Colonic mucosa (tissue), 4 donors: ENCODE results near the gene CDCA4. TPM values are rescaled to one million over a fixed set of nuclear protein-coding genes. Genes with fewer than 3 reads are reported as not detected.
A peak's percentile ranks its signal among the peaks of the same experiment; 100 is the strongest.

ENCODE experiments used
- DNase-seq: peaks from one replicate; pipeline ENCODE4 v3.0.0-alpha.2; 2020
- H3K27ac ChIP-seq: fragments of 200-600 bp; one replicate; pipeline ENCODE4 v1.8.0; 2021
- H3K27me3 ChIP-seq: fragments of 200-600 bp; one replicate; pipeline ENCODE4 v1.8.0; 2021
- H3K36me3 ChIP-seq: fragments of 200-600 bp; one replicate; pipeline ENCODE4 v1.8.0; 2021
- H3K4me1 ChIP-seq: fragments of 200-600 bp; one replicate; pipeline ENCODE4 v1.8.0; 2021; ENCODE audit warnings: mild to moderate bottlenecking
- H3K4me3 ChIP-seq: fragments of 200-600 bp; one replicate; pipeline ENCODE4 v1.8.0; 2021
- H3K9ac ChIP-seq, 2 donors: one replicate each; pipeline ENCODE4 v1.7.0; 2013; ENCODE audit warnings: control low read depth in 2 of 2, low read depth in 2 of 2, low read length in 2 of 2
- H3K9me3 ChIP-seq: fragments of 200-600 bp; one replicate; pipeline ENCODE4 v1.8.0; 2021
- CTCF ChIP-seq: fragments of 200-600 bp; IDR thresholded peaks from one replicate; pipeline ENCODE4 v1.8.0; 2022; ENCODE audit warnings: antibody characterized with exemption, mild to moderate bottlenecking
- intact Hi-C: fragments of 100-400 bp; cut with DNase I; formaldehyde crosslinking; loops from one replicate; pipeline ENCODE4 v1.14.1; 2022
- total RNA-seq, 2 donors: library from RNA; stranded (reverse); fragmentation: NEBNext Ultra II Directional in 1 of 2; extraction: Animal tissue kit (Norgen Biotek cat#: 25700) in 1 of 2; gene quantifications; one replicate each; pipeline ENCODE4 v1.2.1, GENCODE V29; 2021
- donor health status: healthy.
- donor health status: DM: no; HTN: no; CAD: no.
- donor health status: DM: no; HTN: no; CAD: no.

The CDCA4 gene
- total RNA-seq, 2 donors from 2014 or later, result 8.3 to 16.3 TPM

GRCh38 chr14:105013150-105013785 is 7.6 kb downstream of the CDCA4 start:
- no peak for DNase-seq
- H3K36me3 ChIP-seq, result peaks cover 8% of the 10 kb centered on the region
- no peak overlapping the region for H3K4me3 ChIP-seq
- no peaks in the 10 kb centered on the region for H3K9me3 ChIP-seq
- TF ChIP-seq CTCF, result no peak
- no peak overlapping the region for H3K27ac ChIP-seq
- H3K4me1 ChIP-seq, result peaks cover 6% of the 10 kb centered on the region
- intact Hi-C loops, result no loop called here
- no peaks in the 10 kb centered on the region for H3K27me3 ChIP-seq
- H3K9ac ChIP-seq, result no peak overlapping the region

DNA sequence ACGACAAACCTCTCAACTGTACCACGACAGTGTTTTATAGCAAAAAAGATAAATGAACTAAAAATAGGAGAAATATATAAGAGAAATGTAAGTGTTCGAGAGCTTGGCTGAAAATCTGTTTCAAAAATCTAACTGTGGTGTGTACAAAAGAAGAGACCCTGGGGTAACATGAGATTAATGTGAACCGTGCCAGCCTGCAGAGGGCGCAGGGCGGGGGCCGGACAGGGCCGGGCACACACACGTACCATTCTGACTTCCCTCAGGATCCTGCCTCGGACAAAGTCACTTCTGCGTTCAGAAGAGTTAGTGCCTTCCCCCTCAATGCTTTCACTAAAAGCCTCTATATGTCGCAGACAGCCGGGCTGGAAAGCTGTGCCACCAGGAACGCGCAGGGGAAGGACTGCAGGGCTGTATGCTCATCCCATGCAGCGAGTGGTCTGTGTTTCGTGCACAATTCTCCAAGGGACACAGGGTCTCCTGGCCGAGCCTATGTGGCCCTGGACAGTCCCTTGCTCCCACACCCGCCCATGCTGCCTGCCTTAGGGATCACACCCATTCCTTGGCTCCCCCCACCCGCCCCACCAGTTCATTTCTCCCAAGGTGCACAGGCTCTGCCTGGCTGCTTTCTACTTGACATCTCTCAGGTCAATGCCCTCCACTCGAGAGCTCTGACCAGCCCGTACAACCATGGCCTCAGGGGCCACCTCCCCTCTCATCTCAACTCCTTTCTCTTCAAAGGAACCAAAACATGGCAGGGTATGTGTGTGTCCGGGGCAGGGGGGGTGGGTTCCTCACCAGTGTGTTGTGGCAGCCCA is 8.5 kb downstream of the CDCA4 start:
- Histone ChIP-seq H3K27me3 (no peaks in the 10 kb centered on the region), H3K9me3 (no peaks in the 10 kb centered on the region), H3K27ac (no peak overlapping the region), H3K4me1 (peaks cover 5% of the 10 kb centered on the region), H3K36me3 (peaks cover 8% of the 10 kb centered on the region), H3K9ac (peak overlapping the region in 1 of 2 donors; percentile 12), H3K4me3 (no peak overlapping the region)
- DNase-seq, result no peak
- TF ChIP-seq CTCF, result peak; percentile 38
- intact Hi-C loops, result no loop called here

DNA sequence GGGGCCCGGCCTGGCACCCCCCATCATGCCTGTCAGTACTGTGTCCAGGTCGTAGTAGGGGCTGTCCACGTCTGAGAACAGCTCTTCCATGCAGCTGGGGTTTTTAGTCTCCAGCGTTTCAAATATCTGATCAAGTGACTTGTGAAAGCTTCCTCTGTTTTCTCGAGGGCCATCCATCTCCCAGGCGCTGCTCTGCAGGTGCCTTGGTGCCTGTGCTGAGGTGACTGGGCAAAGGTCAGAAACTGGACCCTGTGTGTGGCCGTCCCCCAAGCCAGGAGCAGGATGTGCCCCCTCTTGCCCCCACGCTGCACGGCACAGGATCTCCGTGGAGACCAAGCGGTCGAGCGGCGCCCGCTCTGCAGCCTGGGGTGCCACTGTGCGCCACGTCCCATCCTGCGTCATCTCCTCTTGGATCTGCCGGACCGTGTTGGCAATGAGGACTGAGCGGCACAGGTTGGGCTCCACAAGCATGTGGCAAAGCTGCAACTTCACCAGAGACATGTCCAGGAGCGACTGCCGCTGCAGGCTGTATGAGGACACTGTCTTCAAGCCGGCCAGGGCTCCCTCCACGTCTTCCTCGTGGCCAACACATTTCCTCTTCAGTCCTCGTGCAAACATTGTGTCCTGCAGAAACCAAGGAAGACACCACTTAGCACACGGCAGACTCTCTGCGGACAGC is 9.4 kb downstream of the CDCA4 start:
- Histone ChIP-seq H3K4me3 (no peak overlapping the region), H3K27ac (no peak overlapping the region), H3K36me3 (peaks cover 8% of the 10 kb centered on the region), H3K27me3 (no peaks in the 10 kb centered on the region), H3K9me3 (no peaks in the 10 kb centered on the region), H3K4me1 (no peaks in the 10 kb centered on the region), H3K9ac (no peak overlapping the region)
- TF ChIP-seq CTCF, result no peak
- intact Hi-C loops, result no loop called here
- no peak for DNase-seq

GRCh38 chr14:105010891-105011291 is 10.0 kb downstream of the CDCA4 start:
- intact Hi-C loops, result no loop called here
- Histone ChIP-seq H3K9ac (no peak overlapping the region), H3K27me3 (no peaks in the 10 kb centered on the region), H3K4me1 (no peaks in the 10 kb centered on the region), H3K36me3 (peaks cover 8% of the 10 kb centered on the region), H3K4me3 (no peak overlapping the region), H3K27ac (no peak overlapping the region), H3K9me3 (no peaks in the 10 kb centered on the region)
- no peak for TF ChIP-seq CTCF
- DNase-seq, result no peak

GRCh38 chr14:105010106-105010505 is 10.8 kb downstream of the CDCA4 start:
- TF ChIP-seq CTCF, result no peak
- H3K9me3 ChIP-seq, result no peaks in the 10 kb centered on the region
- DNase-seq, result no peak
- peaks cover 8% of the 10 kb centered on the region for H3K36me3 ChIP-seq
- no peak overlapping the region for H3K27ac ChIP-seq
- H3K9ac ChIP-seq, result no peak overlapping the region
- H3K4me1 ChIP-seq, result no peaks in the 10 kb centered on the region
- H3K4me3 ChIP-seq, result no peak overlapping the region
- H3K27me3 ChIP-seq, result no peaks in the 10 kb centered on the region
- intact Hi-C loops, result no loop called here
